Epithelial cell of proximal tubule (primary cell): ENCODE results near the gene ARHGAP26. TPM values are rescaled to one million over a fixed set of nuclear protein-coding genes. Genes with fewer than 3 reads are reported as not detected.

Source experiments
- DNase-seq: peaks from one replicate; pipeline ENCODE4 v3.0.0-alpha.2; 2011; ENCODE audit warnings: low read depth
- H3K4me3 ChIP-seq: 2 replicates; pipeline ENCODE4 v1.5.1; 2011; ENCODE audit warnings: low read depth, mild to moderate bottlenecking, low read length
- CTCF ChIP-seq: conservative IDR thresholded peaks from 2 replicates; pipeline ENCODE4 v1.5.1; 2012; ENCODE audit warnings: low read depth, mild to moderate bottlenecking, low read length
- total RNA-seq: library from RNA; depleted of rRNA; stranded (reverse); fragments of >200 nt; gene quantifications from 2 replicates; pipeline ENCODE4 v1.2.3, GENCODE V29; 2015

ARHGAP26 gene
- total RNA-seq, 1 donor from 2014 or later, result 7.0 TPM

GRCh38 chr5:143218517-143219170 is 448.5 kb downstream of the ARHGAP26 start:
- no peak for TF ChIP-seq CTCF

GRCh38 chr5:143219696-143220095 is 449.5 kb downstream of the ARHGAP26 start:
- DNase-seq, result no peak
- TF ChIP-seq CTCF, result no peak
- no peak overlapping the region for H3K4me3 ChIP-seq

More at GRCh38 chr5:143218517-143219170, 448.5 kb downstream of the ARHGAP26 start:
- H3K4me3 ChIP-seq, result no peak overlapping the region
- DNase-seq, result no peak

GRCh38 chr5:143220748-143221251 is 450.6 kb downstream of the ARHGAP26 start:
- no peak for TF ChIP-seq CTCF
- H3K4me3 ChIP-seq, result no peak overlapping the region
- no peak for DNase-seq

- no peak for DNase-seq
- TF ChIP-seq CTCF, result no peak
- no peak overlapping the region for H3K4me3 ChIP-seq
These were observed 452.4 kb downstream of the ARHGAP26 start for GRCh38 chr5:143222287-143223231.

- H3K4me3 ChIP-seq, result no peak overlapping the region
- TF ChIP-seq CTCF, result no peak
- no peak for DNase-seq
These were observed 454.5 kb downstream of the ARHGAP26 start for GRCh38 chr5:143224672-143225071.

GRCh38 chr5:143225511-143225910 is 455.3 kb downstream of the ARHGAP26 start:
- no peak for TF ChIP-seq CTCF
- H3K4me3 ChIP-seq, result no peak overlapping the region

More at GRCh38 chr5:143225511-143225910, 455.3 kb downstream of the ARHGAP26 start:
- no peak for DNase-seq
